NCI-H524 treated with DMSO at 0.1 percent for 48 hours (cell line): Measurements from ENCODE around the gene PTPRA.
"Not testable (repeated sequence)": the region's sequence is repeated elsewhere in the genome, so short reads cannot be mapped to it uniquely, and the experiment has no call there.

Source experiments
- DNase-seq: peaks from one replicate; lab custom pipeline; 2025; lab: John Stamatoyannopoulos, UW

Gene PTPRA

GRCh38 chr20:2873010-2873746 lies at the start of gene PTPRA:
TSS of gene PTPRA (plus strand) at chr20:2873481. CDS start at chr20:2964278, 90,797 bp downstream.
- DNase-seq = peak; percentile 52

GRCh38 chr20:2825761-2826160 lies 47.5 kb upstream of the PTPRA start:
- DNase-seq = no peak

GRCh38 chr20:2826655-2827054 lies 46.6 kb upstream of the PTPRA start:
- no peak for DNase-seq

- DNase-seq = no peak
Observed at GRCh38 chr20:2829376-2829775, 43.9 kb upstream of the PTPRA start.

GRCh38 chr20:2831206-2831605 lies 42.1 kb upstream of the PTPRA start:
- DNase-seq = not testable (repeated sequence)

- DNase-seq = no peak
Observed at GRCh38 chr20:2833761-2834160, 39.5 kb upstream of the PTPRA start.

GRCh38 chr20:2834401-2835110 lies 38.7 kb upstream of the PTPRA start:
- no peak for DNase-seq

- DNase-seq = no peak
Observed at GRCh38 chr20:2835331-2835796, 37.9 kb upstream of the PTPRA start.

- no peak for DNase-seq
Observed at GRCh38 chr20:2836035-2836434, 37.2 kb upstream of the PTPRA start.

GRCh38 chr20:2837221-2837960 lies 35.9 kb upstream of the PTPRA start:
- no peak for DNase-seq

GRCh38 chr20:2838170-2838797 lies 35.0 kb upstream of the PTPRA start:
- DNase-seq = no peak

- DNase-seq = no peak
Observed at GRCh38 chr20:2838847-2839671, 34.2 kb upstream of the PTPRA start.

- DNase-seq = no peak
Observed at GRCh38 chr20:2839732-2840137, 33.5 kb upstream of the PTPRA start.

GRCh38 chr20:2840138-2840966 lies 32.9 kb upstream of the PTPRA start, which contains the start of the genes PCED1A and VPS16:
TSS of gene PCED1A (minus strand) at chr20:2840655. CDS start at chr20:2839912, 743 bp downstream.
TSS of gene VPS16 (plus strand) at chr20:2840745. CDS start at chr20:2840775, 30 bp downstream.
- peak; percentile 68 for DNase-seq

- DNase-seq = no peak
Observed at GRCh38 chr20:2840967-2841531, 32.2 kb upstream of the PTPRA start.

GRCh38 chr20:2845607-2846006 lies 27.7 kb upstream of the PTPRA start:
- no peak for DNase-seq

- DNase-seq = no peak
Observed at GRCh38 chr20:2846698-2847097, 26.6 kb upstream of the PTPRA start.

- DNase-seq = no peak
Observed at GRCh38 chr20:2847802-2848201, 25.5 kb upstream of the PTPRA start.

GRCh38 chr20:2849529-2849928 lies 23.8 kb upstream of the PTPRA start:
- no peak for DNase-seq

- DNase-seq = no peak
Observed at GRCh38 chr20:2851086-2851485, 22.2 kb upstream of the PTPRA start.
